H1 (cell line): Measurements from ENCODE around the gene ZBTB24. TPM values are rescaled to one million over a fixed set of nuclear protein-coding genes. Genes with fewer than 3 reads are reported as not detected.

Experiments
- EZH2 ChIP-seq: fragments of 200-600 bp; sonication (generic); IDR thresholded peaks from 2 replicates; pipeline ENCODE4 v1.7.1; 2012; ENCODE audit warnings: low read depth, mild to moderate bottlenecking, moderate library complexity, low read length, inconsistent platforms; ENCODE audit not compliant: severe bottlenecking
- polyA plus RNA-seq, 7 experiments: library from polyadenylated mRNA; depleted of rRNA in 3 of 7; stranded (reverse) in 5 of 7; unstranded in 2 of 7; fragments of >200 nt in 5 of 7; fragments of 200-250 nt in 2 of 7; gene quantifications; 1 replicate in 5 of 7; 2 replicates in 1 of 7; 4 replicates in 1 of 7; pipeline versions ENCODE4 v1.2.1 to v1.2.3, GENCODE V29; 2011 to 2013; ENCODE audit warnings: missing spikeins in 2 of 7, mixed read lengths in 2 of 7
- total RNA-seq: library from RNA; stranded (reverse); fragmentation: NEBNext Ultra II Directional; extraction: Animal tissue kit (Norgen Biotek cat#: 25700); gene quantifications from 2 replicates; pipeline ENCODE4 v1.2.1, GENCODE V29; 2021
- TF ChIP-seq, protein P1 (sequence below): IDR thresholded peaks from 2 replicates; pipeline ENCODE4 v1.6.1; 2012; ENCODE audit warnings: inconsistent platforms

ZBTB24 gene
- total and polyA plus RNA-seq, 2 of the 8 experiments (the other 6 are each of a cell fraction or from before 2014, with no cell fraction given): 7.5 to 21.0 TPM

DNA sequence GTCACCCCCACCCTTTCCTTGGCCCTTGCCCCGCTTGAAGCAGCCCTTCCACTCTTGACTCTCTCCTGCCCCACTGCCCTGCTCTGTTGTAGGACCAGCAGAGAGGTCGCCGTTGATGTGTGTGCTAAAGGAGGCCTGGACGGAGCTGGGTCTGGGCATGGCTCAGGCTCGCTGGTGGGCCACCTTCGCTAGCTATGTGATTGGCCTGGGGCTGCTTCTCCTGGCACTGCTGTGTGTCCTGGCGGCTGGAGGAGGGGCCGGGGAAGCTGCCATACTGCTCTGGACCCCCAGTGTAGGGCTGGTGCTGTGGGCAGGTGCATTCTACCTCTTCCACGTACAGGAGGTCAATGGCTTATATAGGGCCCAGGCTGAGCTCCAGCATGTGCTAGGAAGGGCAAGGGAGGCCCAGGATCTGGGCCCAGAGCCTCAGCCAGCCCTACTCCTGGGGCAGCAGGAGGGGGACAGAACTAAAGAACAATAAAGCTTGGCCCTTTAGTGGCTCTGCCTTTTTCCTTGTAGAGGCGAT, 39.5 kb downstream of the ZBTB24 start (continued):
- TF ChIP-seq, protein P1, sequence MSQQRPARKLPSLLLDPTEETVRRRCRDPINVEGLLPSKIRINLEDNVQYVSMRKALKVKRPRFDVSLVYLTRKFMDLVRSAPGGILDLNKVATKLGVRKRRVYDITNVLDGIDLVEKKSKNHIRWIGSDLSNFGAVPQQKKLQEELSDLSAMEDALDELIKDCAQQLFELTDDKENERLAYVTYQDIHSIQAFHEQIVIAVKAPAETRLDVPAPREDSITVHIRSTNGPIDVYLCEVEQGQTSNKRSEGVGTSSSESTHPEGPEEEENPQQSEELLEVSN: no peak
- TF ChIP-seq EZH2: no peak
